ENCODE measurements around the gene FAM76B.

FAM76B gene

DNA sequence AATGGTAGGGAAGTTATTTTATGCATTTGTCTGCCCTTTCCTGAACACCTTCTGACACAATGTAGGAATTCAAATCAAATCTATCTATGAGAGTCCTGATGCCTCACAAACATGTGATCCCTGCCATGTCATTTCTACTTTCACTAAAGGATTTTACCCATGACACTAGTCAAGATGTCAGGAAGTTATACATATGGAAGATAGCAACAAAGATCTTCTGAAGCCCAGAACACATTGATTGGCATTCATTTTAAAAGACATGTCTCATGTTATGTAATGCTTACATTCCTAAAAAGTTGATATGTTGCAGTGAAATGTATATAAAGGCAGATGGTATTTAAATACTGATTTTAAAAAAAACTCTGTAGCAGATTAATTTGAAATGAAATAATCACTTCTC lies 61.5 kb downstream of the FAM76B start:
- H3K4me1 ChIP-seq (ENCODE audit: control insufficient read depth, low read depth, low read length): no peaks in the 10 kb centered on the region
- no peaks in the 10 kb centered on the region for H3K9me3 ChIP-seq (ENCODE audit: control insufficient read depth, low read depth, low read length)
- H3K36me3 ChIP-seq (ENCODE audit: control insufficient read depth, low read depth, low read length): no peaks in the 10 kb centered on the region
- no peak overlapping the region for H3K4me3 ChIP-seq (ENCODE audit: low read length)
- H3K27me3 ChIP-seq (ENCODE audit: control insufficient read depth, insufficient read depth, low read length): no peaks in the 10 kb centered on the region
- H3K27ac ChIP-seq (ENCODE audit: low read length): no peak overlapping the region
- H3K9ac ChIP-seq (ENCODE audit: low read length): no peak overlapping the region

DNA sequence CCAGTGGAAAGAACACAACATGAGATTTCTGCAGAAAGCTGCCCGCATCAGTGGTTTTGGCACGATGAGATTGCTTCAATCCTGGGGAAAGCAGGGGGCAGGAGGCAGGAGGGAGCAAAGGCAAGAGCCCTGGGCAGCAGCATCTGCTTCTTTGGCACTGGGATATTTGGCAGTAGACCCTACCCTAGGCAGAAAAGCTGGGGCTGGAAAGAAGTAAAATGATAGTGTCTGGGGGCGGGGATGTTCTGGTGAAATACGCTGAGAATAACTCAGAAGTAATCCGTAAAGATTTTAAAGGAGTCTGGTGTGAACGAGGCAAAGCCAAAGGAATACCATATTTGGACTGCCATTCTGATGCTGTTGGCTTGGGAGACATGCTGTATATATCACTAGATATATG lies 62.0 kb downstream of the FAM76B start:
- Histone ChIP-seq H3K9ac (ENCODE audit: low read length) (no peak overlapping the region), H3K4me3 (ENCODE audit: low read length) (no peak overlapping the region), H3K4me1 (ENCODE audit: control insufficient read depth, low read depth, low read length) (no peaks in the 10 kb centered on the region), H3K27ac (ENCODE audit: low read length) (no peak overlapping the region), H3K36me3 (ENCODE audit: control insufficient read depth, low read depth, low read length) (no peaks in the 10 kb centered on the region), H3K27me3 (ENCODE audit: control insufficient read depth, insufficient read depth, low read length) (no peaks in the 10 kb centered on the region), H3K9me3 (ENCODE audit: control insufficient read depth, low read depth, low read length) (no peaks in the 10 kb centered on the region)

DNA sequence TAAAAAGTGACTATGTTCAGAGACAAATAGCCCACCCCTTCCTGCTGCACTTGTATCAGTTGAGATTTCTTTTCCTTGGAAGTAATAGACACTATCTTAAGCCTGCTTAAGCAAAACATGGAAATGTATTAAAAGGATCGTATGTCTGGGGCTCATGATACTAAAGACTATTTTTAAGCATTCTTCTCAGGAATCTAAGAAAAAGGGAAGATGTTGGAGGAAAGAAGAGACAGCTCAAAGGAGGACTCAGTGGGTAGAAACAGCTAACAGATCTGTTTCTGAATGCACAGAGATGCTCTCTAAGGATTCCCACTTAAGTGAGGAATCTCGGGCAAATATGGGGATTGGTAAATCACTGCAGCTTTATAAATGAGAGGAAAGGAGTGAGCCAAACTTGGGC lies 62.5 kb downstream of the FAM76B start:
- H3K4me1 ChIP-seq (ENCODE audit: control insufficient read depth, low read depth, low read length): no peaks in the 10 kb centered on the region
- H3K27ac ChIP-seq (ENCODE audit: low read length): no peak overlapping the region
- no peaks in the 10 kb centered on the region for H3K9me3 ChIP-seq (ENCODE audit: control insufficient read depth, low read depth, low read length)
- H3K4me3 ChIP-seq (ENCODE audit: low read length): no peak overlapping the region
- H3K36me3 ChIP-seq (ENCODE audit: control insufficient read depth, low read depth, low read length): no peaks in the 10 kb centered on the region
- H3K9ac ChIP-seq (ENCODE audit: low read length): no peak overlapping the region
- no peaks in the 10 kb centered on the region for H3K27me3 ChIP-seq (ENCODE audit: control insufficient read depth, insufficient read depth, low read length)

- no peaks in the 10 kb centered on the region for H3K36me3 ChIP-seq (ENCODE audit: control insufficient read depth, low read depth, low read length)
- H3K4me1 ChIP-seq (ENCODE audit: control insufficient read depth, low read depth, low read length): no peaks in the 10 kb centered on the region
- H3K27me3 ChIP-seq (ENCODE audit: control insufficient read depth, insufficient read depth, low read length): no peaks in the 10 kb centered on the region
- H3K9me3 ChIP-seq (ENCODE audit: control insufficient read depth, low read depth, low read length): no peaks in the 10 kb centered on the region
- H3K4me3 ChIP-seq (ENCODE audit: low read length): no peak overlapping the region
- H3K27ac ChIP-seq (ENCODE audit: low read length): no peak overlapping the region
- H3K9ac ChIP-seq (ENCODE audit: low read length): no peak overlapping the region
These were observed 64.4 kb downstream of the FAM76B start for GRCh38 chr11:95725196-95725595.

GRCh38 chr11:95723361-95723942 lies 66.1 kb downstream of the FAM76B start:
- Histone ChIP-seq H3K9me3 (ENCODE audit: control insufficient read depth, low read depth, low read length) (no peaks in the 10 kb centered on the region), H3K4me1 (ENCODE audit: control insufficient read depth, low read depth, low read length) (no peaks in the 10 kb centered on the region), H3K27me3 (ENCODE audit: control insufficient read depth, insufficient read depth, low read length) (no peaks in the 10 kb centered on the region), H3K36me3 (ENCODE audit: control insufficient read depth, low read depth, low read length) (no peaks in the 10 kb centered on the region), H3K27ac (ENCODE audit: low read length) (no peak overlapping the region), H3K9ac (ENCODE audit: low read length) (no peak overlapping the region), H3K4me3 (ENCODE audit: low read length) (no peak overlapping the region)

- Histone ChIP-seq H3K27me3 (ENCODE audit: control insufficient read depth, insufficient read depth, low read length) (no peaks in the 10 kb centered on the region), H3K4me1 (ENCODE audit: control insufficient read depth, low read depth, low read length) (no peaks in the 10 kb centered on the region), H3K36me3 (ENCODE audit: control insufficient read depth, low read depth, low read length) (no peaks in the 10 kb centered on the region), H3K9ac (ENCODE audit: low read length) (no peak overlapping the region), H3K9me3 (ENCODE audit: control insufficient read depth, low read depth, low read length) (no peaks in the 10 kb centered on the region), H3K4me3 (ENCODE audit: low read length) (no peak overlapping the region), H3K27ac (ENCODE audit: low read length) (no peak overlapping the region)
These were observed 69.4 kb downstream of the FAM76B start for GRCh38 chr11:95720195-95720594.

All from iPS-18a (cell line).